Measurements from ENCODE around the gene IQSEC2.

- no peak for TF ChIP-seq CTCF (IDR thresholded peaks at IDR 0.05)
- TF ChIP-seq POLR2A (IDR thresholded peaks at IDR 0.05), result no peak
These were observed 54.1 kb downstream of the IQSEC2 start for GRCh38 chrX:53227224-53227765.
